ENCODE measurements around the gene MED14.
"Not testable (repeated sequence)": the region's sequence is repeated elsewhere in the genome, so short reads cannot be mapped to it uniquely, and the experiment has no call there.

Gene MED14

GRCh38 chrX:40735325-40736169, at the start of gene MED14:
TSS of gene MED14 (minus strand) at chrX:40735542. CDS start at chrX:40735412, 130 bp downstream.
- peak; percentile 69 to 85 (median 80) for DNase-seq (ENCODE audit: low read depth in 4 of 4, low spot score in 1 of 4)

DNA sequence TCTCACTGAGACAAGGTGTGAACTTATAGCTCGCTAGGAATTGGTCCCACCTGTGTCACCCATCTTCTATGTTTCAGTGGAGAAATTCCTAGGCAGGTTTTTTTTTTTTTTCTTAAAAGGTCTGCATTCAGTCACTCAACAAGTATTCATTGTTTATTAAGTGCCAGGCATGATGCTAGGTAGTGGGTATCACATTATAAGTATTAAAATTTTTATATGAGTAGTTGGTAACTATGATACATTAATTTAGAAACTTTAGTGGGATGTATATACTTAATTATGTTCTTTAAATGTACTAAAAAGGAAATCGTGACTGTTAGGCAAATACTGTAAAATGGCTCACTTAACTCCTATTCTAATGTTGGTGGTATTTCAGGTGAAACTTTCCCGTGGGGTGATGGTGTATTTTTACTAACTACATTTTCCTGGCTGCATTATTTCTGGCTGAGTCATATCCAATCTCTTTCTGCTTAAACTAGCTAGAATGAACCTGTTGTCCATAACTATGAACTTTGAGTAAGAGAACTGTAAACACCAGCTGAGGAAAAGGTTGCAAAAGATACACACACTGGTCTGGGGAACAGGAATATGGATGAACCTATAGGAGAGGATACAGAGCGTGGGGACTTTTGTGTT, 49.3 kb upstream of the MED14 start:
- DNase-seq (ENCODE audit: low read depth in 4 of 4, low spot score in 1 of 4) = no peak

DNA sequence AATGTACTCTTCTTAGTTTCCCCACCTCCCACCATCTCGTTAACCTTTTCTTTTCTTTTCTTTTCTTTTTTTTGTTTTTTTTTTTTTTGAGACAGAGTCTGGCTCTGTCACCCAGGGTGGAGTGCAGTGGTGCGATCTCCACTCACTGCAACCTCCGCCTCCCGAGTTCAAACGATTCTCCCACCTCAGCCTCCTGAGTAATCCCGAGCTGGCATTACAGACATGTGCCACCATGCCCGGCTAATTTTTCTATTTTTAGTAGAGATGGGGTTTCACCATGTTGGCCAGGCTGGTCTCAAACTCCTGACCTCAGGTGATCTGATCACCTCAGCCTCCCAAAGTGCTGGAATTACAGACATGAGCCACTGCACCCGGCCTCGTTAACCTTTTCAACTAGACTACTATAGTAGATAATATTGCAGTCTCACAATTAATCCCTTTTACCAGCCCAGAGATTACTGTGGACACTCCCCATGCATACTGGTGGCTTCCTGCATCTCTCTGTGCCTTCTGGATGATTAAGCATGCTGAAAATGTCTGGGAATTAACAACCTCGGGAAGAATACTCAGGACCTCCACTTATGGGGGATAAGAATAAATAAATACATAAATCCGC, 47.4 kb upstream of the MED14 start:
- DNase-seq (ENCODE audit: low read depth in 4 of 4, low spot score in 1 of 4) = not testable (repeated sequence)

- DNase-seq (ENCODE audit: low read depth in 4 of 4, low spot score in 1 of 4) = no peak
Observed at GRCh38 chrX:40780951-40781350, 45.6 kb upstream of the MED14 start.

- DNase-seq (ENCODE audit: low read depth in 4 of 4, low spot score in 1 of 4) = no peak
Observed at GRCh38 chrX:40780082-40780481, 44.7 kb upstream of the MED14 start.

DNA sequence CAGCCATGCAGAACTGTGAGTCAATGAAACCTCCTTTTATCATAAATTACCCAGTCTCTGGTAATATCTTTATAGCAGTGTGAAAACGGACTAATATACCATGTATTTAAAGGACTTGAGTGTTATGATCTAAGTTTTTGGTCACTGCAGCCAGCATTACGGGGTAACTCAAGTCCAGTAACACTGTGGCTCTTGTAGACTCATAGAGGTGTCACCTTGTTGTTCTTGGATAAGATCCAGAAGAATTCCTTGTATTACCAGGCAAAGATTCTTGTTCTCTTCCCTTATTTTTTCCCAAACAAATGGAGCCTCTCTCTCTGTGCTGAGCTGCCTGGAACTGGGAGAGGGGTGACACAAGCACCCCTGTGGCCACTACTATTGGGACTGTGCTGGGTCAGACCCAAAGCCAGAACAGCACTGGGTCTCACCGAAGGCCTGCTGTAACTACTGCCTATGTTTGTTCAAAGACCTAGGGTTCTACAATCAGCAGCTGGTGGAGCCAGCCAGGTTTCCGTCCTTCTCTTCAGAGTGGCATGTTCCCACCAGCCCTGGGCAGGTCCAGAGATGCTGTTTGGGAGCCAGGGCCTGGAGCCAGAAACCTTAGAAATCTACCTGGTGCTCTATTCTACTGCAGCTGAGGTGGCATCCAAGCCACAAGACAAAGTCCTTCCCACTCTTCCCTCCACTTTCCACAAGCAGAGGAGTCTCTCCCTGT, 43.7 kb upstream of the MED14 start:
- DNase-seq (ENCODE audit: low read depth in 4 of 4, low spot score in 1 of 4) = no peak

- DNase-seq (ENCODE audit: low read depth in 4 of 4, low spot score in 1 of 4) = no peak
Observed at GRCh38 chrX:40773809-40774208, 38.5 kb upstream of the MED14 start.

DNA sequence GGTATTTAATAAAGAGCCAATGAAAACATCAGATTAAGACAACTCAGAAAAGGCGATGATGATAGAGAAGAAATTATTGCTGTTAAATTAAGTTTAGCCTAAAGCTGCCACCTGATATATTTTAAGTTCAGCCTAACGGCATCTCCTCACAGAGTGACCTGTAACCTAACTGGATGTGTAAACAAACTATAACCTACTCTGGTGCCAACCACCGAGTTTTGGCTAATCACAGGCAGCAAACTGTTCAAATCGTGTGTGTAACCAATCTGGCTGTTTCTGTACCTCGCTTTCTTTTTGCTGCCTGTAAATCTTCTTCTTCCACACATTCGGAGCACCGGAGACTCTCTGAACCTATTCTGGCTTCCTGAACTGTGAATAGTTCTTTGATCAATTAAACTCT, 37.8 kb upstream of the MED14 start:
- DNase-seq (ENCODE audit: low read depth in 4 of 4, low spot score in 1 of 4) = no peak

GRCh38 chrX:40772290-40772689, 36.9 kb upstream of the MED14 start:
- no peak for DNase-seq (ENCODE audit: low read depth in 4 of 4, low spot score in 1 of 4)

GRCh38 chrX:40761762-40762161, 26.4 kb upstream of the MED14 start:
- no peak for DNase-seq (ENCODE audit: low read depth in 4 of 4, low spot score in 1 of 4)

GRCh38 chrX:40759374-40759773, 24.0 kb upstream of the MED14 start:
- no peak for DNase-seq (ENCODE audit: low read depth in 4 of 4, low spot score in 1 of 4)

- DNase-seq (ENCODE audit: low read depth in 4 of 4, low spot score in 1 of 4) = no peak
Observed at GRCh38 chrX:40757058-40757457, 21.7 kb upstream of the MED14 start.

- DNase-seq (ENCODE audit: low read depth in 4 of 4, low spot score in 1 of 4) = no peak
Observed at GRCh38 chrX:40755291-40756249, 20.2 kb upstream of the MED14 start.

DNA sequence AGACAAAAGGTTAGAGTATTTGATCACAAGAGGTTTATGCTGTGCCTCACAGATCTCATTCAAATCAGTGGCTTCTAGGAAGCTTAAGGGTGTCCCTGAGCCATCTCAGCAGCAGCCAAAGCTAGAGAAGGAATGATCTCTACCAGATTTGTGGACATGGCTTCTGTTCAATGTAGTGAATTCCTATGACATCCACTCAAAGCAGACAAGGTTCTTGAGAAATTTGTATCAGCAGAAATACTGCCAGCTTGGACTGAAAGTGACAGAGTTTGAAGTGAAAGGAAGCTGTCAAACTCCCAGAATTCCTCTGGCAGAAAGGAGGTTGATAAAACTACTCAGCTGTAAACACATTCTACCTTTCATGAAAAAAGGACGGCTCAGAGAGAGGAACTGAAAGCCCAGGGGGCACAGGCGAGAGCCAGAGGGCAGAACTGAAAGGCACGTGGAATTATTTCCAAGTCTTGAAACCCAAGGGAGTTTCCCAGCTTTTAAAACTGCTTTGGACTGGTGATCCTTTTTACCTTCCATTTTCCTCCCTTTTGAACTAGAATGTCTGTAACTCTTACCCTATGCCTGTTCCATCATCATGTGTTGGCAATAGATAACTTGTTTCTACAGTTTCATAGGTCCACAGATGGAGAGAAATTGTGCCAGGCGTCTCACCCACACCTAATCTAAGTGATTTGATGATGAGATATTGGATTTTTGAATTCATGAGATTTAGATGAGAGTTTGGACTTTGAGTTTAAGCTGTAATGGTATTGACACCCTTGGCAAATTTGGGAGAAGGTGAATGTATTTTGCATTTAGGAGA, 14.5 kb upstream of the MED14 start:
- no peak for DNase-seq (ENCODE audit: low read depth in 4 of 4, low spot score in 1 of 4)

GRCh38 chrX:40748977-40749376, 13.6 kb upstream of the MED14 start:
- no peak for DNase-seq (ENCODE audit: low read depth in 4 of 4, low spot score in 1 of 4)

DNA sequence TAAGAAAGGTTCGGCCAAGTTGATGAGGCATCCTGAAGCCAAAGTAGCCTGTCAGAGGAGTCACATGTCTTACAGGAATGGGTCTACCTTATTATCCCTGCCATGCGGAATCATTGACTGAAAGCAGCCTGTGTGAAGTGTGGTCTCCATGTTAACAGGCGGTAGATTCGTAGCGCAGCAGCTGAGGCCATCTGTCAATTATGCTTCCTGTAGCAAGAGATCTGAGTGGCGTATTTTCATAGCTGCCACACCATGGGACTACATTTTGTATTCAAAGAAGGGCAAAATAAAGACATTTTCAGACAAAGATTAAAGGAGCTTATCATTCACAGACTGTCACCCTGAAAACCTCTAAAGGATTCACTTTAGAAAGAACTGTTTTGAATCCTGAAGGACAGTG, 11.2 kb upstream of the MED14 start:
- DNase-seq (ENCODE audit: low read depth in 4 of 4, low spot score in 1 of 4) = no peak

DNA sequence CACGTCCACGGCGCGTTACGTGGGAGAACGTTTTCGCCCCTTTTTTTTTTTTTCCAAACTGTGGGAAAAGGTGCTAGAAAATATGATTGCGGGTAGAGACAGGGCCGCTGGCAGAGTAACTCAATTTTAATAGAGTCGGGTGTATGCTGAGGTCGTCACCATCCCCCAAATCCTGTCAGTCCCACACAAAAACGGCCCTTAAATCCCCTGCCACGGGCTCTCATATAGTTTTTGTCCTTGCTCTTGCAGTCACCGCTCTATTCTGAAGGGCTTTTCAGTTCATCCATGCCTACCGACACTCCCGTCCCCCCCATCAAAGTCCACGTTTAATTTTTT, 796 bp upstream of the MED14 start:
- no peak for DNase-seq (ENCODE audit: low read depth in 4 of 4, low spot score in 1 of 4)

- DNase-seq (ENCODE audit: low read depth in 4 of 4, low spot score in 1 of 4) = peak in 2 of 4 experiments; percentile 1 to 20
Observed at GRCh38 chrX:40734971-40735324, 394 bp downstream of the MED14 start.

- DNase-seq (ENCODE audit: low read depth in 4 of 4, low spot score in 1 of 4) = no peak
Observed at GRCh38 chrX:40733706-40734105, 1.6 kb downstream of the MED14 start.

DNA sequence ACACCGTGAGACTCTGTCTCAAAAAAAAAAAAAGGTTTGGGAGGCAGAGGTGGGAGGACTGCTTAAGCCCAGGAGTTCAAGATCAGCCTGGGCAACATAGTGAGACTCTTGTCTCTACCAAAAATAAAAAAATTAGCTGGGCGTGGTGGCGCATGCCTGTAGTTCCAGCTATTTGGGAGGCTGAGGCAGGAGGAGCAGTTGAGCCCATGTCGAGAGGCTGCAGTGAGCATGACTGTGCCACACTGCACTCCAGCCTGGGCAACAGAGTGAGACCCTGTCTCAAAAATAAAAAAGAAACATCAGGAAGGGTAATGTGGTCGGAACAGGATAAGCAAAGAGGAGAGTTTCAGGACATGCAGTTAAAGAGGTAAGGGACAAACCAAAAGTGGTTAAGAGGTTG, 2.8 kb downstream of the MED14 start:
- not testable (repeated sequence) for DNase-seq (ENCODE audit: low read depth in 4 of 4, low spot score in 1 of 4)
